ENCODE data around the gene POLQ.
"Not testable (repeated sequence)": the region's sequence is repeated elsewhere in the genome, so short reads cannot be mapped to it uniquely, and the experiment has no call there.

The POLQ gene

DNA sequence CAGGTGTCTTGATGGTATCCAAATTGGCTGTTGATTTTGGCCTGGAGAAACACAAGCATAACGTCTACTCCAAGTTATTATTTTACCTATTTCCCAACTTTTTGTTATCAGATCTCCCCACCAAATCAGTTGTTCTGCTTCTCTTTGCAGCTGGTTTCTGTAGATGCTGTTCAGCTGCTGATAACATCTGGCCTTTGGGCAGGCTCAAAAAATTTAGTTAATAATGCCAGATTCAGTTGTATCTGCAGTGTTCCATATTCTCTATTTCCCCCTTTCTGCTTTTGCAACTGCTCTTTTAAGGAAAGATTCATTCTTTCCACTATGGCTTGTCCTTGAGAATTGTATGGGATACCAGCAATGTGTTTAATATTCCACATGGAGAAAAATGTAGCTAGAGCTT is 149.8 kb downstream of the POLQ start:
- H3K36me3 Mint-ChIP-seq (ENCODE audit: insufficient read depth); H3K4me1 Mint-ChIP-seq; H3K9me3 Mint-ChIP-seq; H3K4me3 Mint-ChIP-seq; H3K27ac Mint-ChIP-seq (ENCODE audit: low read depth); DNase-seq (ENCODE audit: low spot score in 2 of 2); ATAC-seq (replicated peaks; ENCODE audit: extremely low read depth, poor library complexity, severe bottlenecking): not testable (repeated sequence)
- peaks cover 49% of the 10 kb centered on the region for H3K27me3 Mint-ChIP-seq

DNA sequence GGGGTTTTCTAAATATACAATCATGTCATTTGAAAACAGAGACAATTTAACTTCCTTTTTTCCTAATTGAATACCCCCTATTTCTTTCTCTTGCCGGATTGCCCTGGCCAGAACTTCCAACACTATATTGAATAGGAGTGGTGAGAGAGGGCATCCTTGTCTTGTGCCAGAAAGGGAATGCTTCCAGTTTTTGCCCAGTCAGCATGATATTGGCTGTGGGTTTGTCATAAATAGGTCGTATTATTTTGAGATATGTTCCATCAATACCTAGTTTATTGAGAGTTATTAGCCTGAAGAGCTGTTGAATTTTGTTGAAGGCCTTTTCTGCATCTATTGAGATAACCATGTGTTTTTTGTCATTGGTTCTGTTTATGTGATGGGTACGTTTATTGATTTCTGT is 157.5 kb downstream of the POLQ start:
- H3K36me3 Mint-ChIP-seq (ENCODE audit: insufficient read depth); H3K4me3 Mint-ChIP-seq; H3K27ac Mint-ChIP-seq (ENCODE audit: low read depth); H3K4me1 Mint-ChIP-seq; H3K9me3 Mint-ChIP-seq; DNase-seq (ENCODE audit: low spot score in 2 of 2); ATAC-seq (replicated peaks; ENCODE audit: extremely low read depth, poor library complexity, severe bottlenecking): not testable (repeated sequence)
- peaks cover 42% of the 10 kb centered on the region for H3K27me3 Mint-ChIP-seq
